Suprapubic skin (tissue), 4 donors: Measurements from ENCODE around the gene MKLN1.

Source experiments
- CTCF ChIP-seq, 2 donors: fragments of 200-600 bp in 1 of 2; fragments of 450-650 bp in 1 of 2; sonication (generic) in 1 of 2; IDR thresholded peaks; one replicate each; pipeline ENCODE4 v1.5.1; 2016 to 2019; ENCODE audit warnings: antibody characterized with exemption in 2 of 2, mild to moderate bottlenecking in 1 of 2, moderate library complexity in 1 of 2
- EP300 ChIP-seq: sonication (generic); formaldehyde crosslinking; IDR thresholded peaks from one replicate; pipeline ENCODE4 v1.6.1; 2017; ENCODE audit warnings: antibody characterized with exemption
- POLR2A ChIP-seq, 2 donors: fragments of 450-650 bp; IDR thresholded peaks; one replicate each; pipeline ENCODE4 v1.6.1; 2017; ENCODE audit warnings: antibody characterized with exemption in 2 of 2, mild to moderate bottlenecking in 2 of 2, moderate library complexity in 2 of 2
- POLR2AphosphoS5 ChIP-seq, 3 donors: sonication (generic); formaldehyde crosslinking; IDR thresholded peaks; one replicate each; pipeline ENCODE4 v1.6.1; 2017; ENCODE audit warnings: antibody characterized with exemption in 3 of 3

- TF ChIP-seq POLR2A (IDR thresholded peaks at IDR 0.05) (no peak), EP300 (no peak), CTCF (IDR thresholded peaks at IDR 0.05) (no peak), POLR2AphosphoS5 (IDR thresholded peaks at IDR 0.05) (no peak)
Measured at GRCh38 chr7:131500357-131500756, 172.7 kb downstream of the MKLN1 start.
